Left kidney (tissue), 2 donors: Measurements from ENCODE around the gene PGP. TPM values are rescaled to one million over a fixed set of nuclear protein-coding genes. Genes with fewer than 3 reads are reported as not detected.

Source experiments
- DNase-seq: peaks from one replicate; pipeline ENCODE4 v3.0.0-alpha.2; 2013
- polyA plus RNA-seq: library from polyadenylated mRNA; unstranded; fragments of 120-200 nt; gene quantifications from one replicate; pipeline ENCODE4 v1.2.1, GENCODE V29; 2013; ENCODE audit not compliant: insufficient read length

Gene PGP
- polyA plus RNA-seq, 1 donor: 16.8 TPM

DNA sequence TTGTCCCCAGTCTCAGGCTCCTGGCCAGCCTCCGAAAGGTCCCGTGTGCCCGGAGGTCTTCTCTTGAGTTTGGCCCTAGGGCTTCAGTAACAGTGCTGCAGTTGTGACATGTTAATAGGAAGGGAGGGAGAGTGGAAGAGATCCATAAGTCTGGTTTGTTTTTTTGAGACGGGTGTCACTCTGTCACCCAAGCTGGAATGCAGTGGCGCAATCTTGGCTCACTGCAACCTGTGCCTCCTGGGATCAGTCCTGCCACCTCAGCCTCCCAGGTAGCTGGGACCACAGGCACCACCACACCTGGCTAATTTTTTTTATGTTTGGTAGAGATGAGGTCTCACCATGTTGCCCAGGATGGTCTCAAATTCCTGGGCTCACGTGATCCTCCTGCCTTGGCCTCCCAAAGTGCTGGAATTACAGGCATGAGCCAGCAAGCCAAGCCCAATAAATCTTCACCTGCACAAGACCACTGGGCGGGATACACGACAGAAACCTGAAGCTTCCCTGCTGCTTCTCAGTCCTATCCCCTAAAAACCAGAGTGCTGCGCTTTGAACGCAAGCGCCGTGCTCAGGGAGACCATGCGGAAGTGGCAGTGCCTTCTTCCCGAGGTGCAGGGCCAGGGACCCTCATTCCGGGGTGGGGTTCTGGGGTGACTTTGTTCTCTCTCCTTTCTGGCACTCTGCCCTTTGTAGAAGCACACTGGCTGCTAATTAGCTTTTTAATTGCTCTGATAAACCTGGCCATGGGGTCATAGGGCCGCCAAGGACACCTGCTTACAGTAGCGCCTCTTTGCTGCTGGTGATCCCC is 48.2 kb downstream of the PGP start:
- no peak for DNase-seq

DNA sequence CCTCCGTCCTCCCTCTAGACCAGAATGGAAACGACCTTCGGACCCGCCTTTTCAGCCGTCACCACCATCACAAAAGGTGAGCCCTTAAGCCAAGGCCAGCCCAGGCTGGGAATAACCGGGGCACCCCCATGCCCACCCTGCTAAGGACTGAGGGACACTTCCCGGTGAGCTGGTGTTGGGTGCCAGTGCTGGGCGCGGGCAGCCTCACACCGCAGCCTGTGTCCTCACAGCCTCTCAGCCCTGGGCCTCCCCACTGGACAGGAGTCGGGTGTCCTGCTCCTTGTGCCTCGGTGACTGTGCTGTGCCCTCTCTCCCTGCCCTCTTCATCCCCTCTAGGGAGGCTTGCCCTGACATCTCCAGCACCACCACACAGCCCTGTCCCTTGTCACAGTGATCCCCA is 48.8 kb downstream of the PGP start:
- no peak for DNase-seq

- DNase-seq: no peak
Observed at GRCh38 chr16:2163211-2163881, 51.3 kb downstream of the PGP start.

DNA sequence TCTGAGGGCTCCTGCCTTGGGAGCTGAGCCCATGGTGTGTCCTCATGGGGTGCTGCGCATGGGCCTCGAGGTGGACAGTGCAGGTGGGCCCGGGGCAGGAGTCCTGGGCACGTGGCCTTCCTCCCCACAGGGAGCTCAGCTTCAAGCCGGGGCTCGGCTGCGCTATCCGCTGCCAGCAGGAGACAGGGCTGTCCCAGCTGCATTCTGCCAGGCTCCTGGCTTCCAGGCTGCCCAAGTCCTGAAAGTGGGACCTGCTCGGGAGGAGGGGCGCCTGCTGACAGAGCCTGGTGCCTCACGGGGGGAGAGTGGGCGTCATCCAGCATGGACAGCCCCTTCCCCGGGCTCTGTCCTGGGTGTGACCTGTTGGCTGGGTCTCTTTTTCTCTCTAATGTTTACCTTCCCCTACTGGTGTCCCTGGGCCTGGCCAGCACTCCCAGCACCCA is 51.9 kb downstream of the PGP start:
- DNase-seq: no peak

DNA sequence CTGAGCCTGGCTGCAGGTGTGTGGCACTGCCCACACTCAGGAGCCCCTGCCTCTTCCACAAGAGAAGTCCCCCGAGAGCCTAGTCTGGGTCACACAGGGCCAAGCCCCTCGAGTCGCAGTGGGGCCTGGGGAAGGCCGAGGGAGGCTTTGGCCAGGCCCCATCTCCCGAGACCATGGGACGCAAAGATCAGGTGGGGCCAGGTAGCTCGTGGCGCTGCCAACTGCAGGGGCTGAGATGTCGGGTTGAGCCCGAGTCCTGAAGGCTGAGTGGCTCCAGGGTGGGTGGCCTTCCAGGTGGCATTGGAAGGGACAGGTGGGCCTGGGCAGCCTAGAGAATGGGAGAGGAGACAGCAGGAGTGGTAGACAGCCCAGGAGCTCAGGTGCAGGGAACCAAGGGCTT is 52.7 kb downstream of the PGP start:
- no peak for DNase-seq

Other genes with a start within 250 kb of the PGP start
- not detected for gene RNF151, start 248.0 kb downstream of the PGP start, polyA plus RNA-seq
- 30.3 TPM for gene TBL3, start 242.8 kb downstream of the PGP start, polyA plus RNA-seq
- 0.78 TPM for gene NOXO1, start 233.4 kb downstream of the PGP start, polyA plus RNA-seq
- gene GFER, start 230.6 kb downstream of the PGP start, polyA plus RNA-seq: 23.1 TPM
- gene SYNGR3, start 224.9 kb downstream of the PGP start, polyA plus RNA-seq: 1.5 TPM
- 15.8 TPM for gene ZNF598, start 205.0 kb downstream of the PGP start, polyA plus RNA-seq
- gene NPW, start 195.1 kb downstream of the PGP start, polyA plus RNA-seq: 3.8 TPM
- gene NHERF2, start 187.9 kb downstream of the PGP start, polyA plus RNA-seq: 82.9 TPM
- gene NTHL1, start 167.0 kb downstream of the PGP start, polyA plus RNA-seq: 14.7 TPM
- gene TSC2, start 166.9 kb downstream of the PGP start, polyA plus RNA-seq: 165 TPM
- gene PKD1, start 78.9 kb downstream of the PGP start, polyA plus RNA-seq: 82.5 TPM
- gene RAB26, start 66.2 kb downstream of the PGP start, polyA plus RNA-seq: 2.1 TPM
- 55.7 TPM for gene TRAF7, start 59.1 kb downstream of the PGP start, polyA plus RNA-seq
- 1.5 TPM for gene CASKIN1, start 18.2 kb downstream of the PGP start, polyA plus RNA-seq
- 39.7 TPM for gene MLST8, start 9.4 kb downstream of the PGP start, polyA plus RNA-seq
- 6.7 TPM for gene BRICD5, start 4.0 kb downstream of the PGP start, polyA plus RNA-seq
- gene E4F1, start 8.8 kb upstream of the PGP start, polyA plus RNA-seq: 14.7 TPM
- gene DNASE1L2, start 21.6 kb upstream of the PGP start, polyA plus RNA-seq: 0.93 TPM
- 55.2 TPM for gene ECI1, start 36.7 kb upstream of the PGP start, polyA plus RNA-seq
- gene RNPS1, start 53.3 kb upstream of the PGP start, polyA plus RNA-seq: 207 TPM
- gene ABCA3, start 125.9 kb upstream of the PGP start, polyA plus RNA-seq: 6.3 TPM
- gene CCNF, start 214.6 kb upstream of the PGP start, polyA plus RNA-seq: 15.0 TPM
- 11.4 TPM for gene TEDC2, start 245.3 kb upstream of the PGP start, polyA plus RNA-seq